NT2/D1 (cell line): ENCODE measurements around the gene PBX1.

Source experiments
- DNase-seq: peaks from one replicate; pipeline ENCODE4 v3.0.0-alpha.2; 2011; ENCODE audit warnings: low read depth, low spot score
- H3K27me3 ChIP-seq: 2 replicates; pipeline ENCODE4 v1.6.0; 2011; ENCODE audit warnings: mild to moderate bottlenecking; ENCODE audit not compliant: insufficient read length, insufficient read depth
- H3K36me3 ChIP-seq: 2 replicates; pipeline ENCODE4 v1.6.1; 2011; ENCODE audit warnings: mild to moderate bottlenecking, low read length, mixed read lengths; ENCODE audit not compliant: insufficient read depth, insufficient read length
- H3K4me1 ChIP-seq: 2 replicates; pipeline ENCODE4 v1.5.1; 2011; ENCODE audit not compliant: insufficient read depth, insufficient read length
- H3K4me3 ChIP-seq: 2 replicates; pipeline ENCODE4 v1.5.1; 2011; ENCODE audit warnings: low read depth; ENCODE audit not compliant: insufficient read length
- H3K9ac ChIP-seq: 2 replicates; pipeline ENCODE4 v1.6.0; 2011; ENCODE audit warnings: low read depth; ENCODE audit not compliant: insufficient read length
- H3K9me3 ChIP-seq: 2 replicates; pipeline ENCODE4 v1.5.1; 2011; ENCODE audit warnings: mild to moderate bottlenecking, low read length; ENCODE audit not compliant: insufficient read depth
- SUZ12 ChIP-seq: IDR thresholded peaks from 2 replicates; pipeline ENCODE4 v1.6.1; 2011; ENCODE audit not compliant: insufficient read length, insufficient read depth; ENCODE audit errors: extremely low read depth
- YY1 ChIP-seq: IDR thresholded peaks from 2 replicates; pipeline ENCODE4 v1.6.1; 2011; ENCODE audit not compliant: insufficient read length, insufficient read depth
- ZNF274 ChIP-seq: IDR thresholded peaks from 2 replicates; pipeline ENCODE4 v1.6.1; 2011; ENCODE audit warnings: mild to moderate bottlenecking, low read depth, low read length

The PBX1 gene

DNA sequence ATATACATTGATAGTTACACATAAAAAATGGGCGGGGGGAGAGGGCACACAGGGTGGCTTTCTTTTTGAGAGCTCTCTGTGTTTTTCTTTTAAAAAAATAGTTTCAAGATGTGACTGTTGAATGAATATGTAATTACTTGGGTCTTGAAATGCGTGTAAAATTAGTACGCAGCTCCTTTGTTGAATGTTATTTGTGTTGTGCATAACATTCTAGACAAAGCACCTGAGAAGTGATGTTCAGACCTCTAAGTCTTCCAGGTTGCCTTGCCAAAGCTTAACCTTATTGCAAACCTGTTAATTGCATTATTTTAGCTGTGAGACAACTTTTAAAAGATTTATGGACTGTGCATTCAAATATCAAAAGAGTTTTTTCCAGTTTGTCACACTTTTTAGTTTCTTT is 5.4 kb downstream of the PBX1 start:
- no peak overlapping the region for H3K9ac ChIP-seq
- DNase-seq = no peak
- no peak overlapping the region for H3K4me3 ChIP-seq
- H3K27me3 ChIP-seq = no peaks in the 10 kb centered on the region
- no peaks in the 10 kb centered on the region for H3K4me1 ChIP-seq
- peaks cover 21% of the 10 kb centered on the region for H3K36me3 ChIP-seq
- TF ChIP-seq SUZ12 (no peak), YY1 (no peak), ZNF274 (no peak)
- H3K9me3 ChIP-seq = no peaks in the 10 kb centered on the region

DNA sequence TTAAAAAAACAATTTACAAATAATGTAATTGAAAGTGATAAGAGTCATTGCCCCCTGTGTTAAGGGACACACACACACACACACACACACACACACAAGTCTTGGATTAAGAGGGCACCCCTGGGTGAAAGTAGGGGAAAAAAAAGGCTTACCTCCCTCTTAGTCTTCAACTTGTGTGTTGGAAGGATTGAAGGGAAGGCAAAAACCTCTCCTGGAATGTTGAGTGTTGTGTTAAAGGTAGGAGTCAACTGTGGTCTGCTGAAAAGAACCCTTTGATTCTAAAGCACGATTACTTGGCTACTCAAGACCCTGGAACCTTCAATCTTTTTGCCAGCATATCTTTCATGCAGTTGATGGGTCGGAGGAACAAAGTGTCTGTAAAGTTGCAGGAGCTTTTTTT is 6.4 kb downstream of the PBX1 start:
- no peaks in the 10 kb centered on the region for H3K4me1 ChIP-seq
- TF ChIP-seq ZNF274 = no peak
- no peak for TF ChIP-seq SUZ12
- no peak for TF ChIP-seq YY1
- H3K27me3 ChIP-seq = no peaks in the 10 kb centered on the region
- H3K9ac ChIP-seq = no peak overlapping the region
- no peak for DNase-seq
- no peak overlapping the region for H3K4me3 ChIP-seq
- peaks cover 21% of the 10 kb centered on the region for H3K36me3 ChIP-seq
- no peaks in the 10 kb centered on the region for H3K9me3 ChIP-seq

DNA sequence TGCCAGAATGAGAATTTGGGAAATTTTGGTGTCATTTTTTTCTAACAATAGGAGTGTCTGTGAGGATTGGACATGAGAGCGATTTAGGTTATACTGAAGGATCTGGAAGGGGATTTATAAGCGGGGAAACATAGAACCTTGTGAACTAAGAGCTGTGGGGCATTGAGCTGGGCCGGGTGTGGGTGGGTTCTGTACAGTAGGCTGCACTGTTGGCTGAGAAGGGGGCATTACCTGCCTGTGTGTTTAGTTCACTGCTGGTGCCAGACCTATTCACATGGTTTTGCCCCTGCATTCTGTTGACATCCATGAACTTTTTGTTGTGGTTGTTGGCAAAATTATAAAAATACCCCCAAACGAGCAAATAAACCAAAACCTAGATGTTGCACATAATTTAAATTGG is 8.8 kb downstream of the PBX1 start:
- Histone ChIP-seq H3K36me3 (peaks cover 21% of the 10 kb centered on the region), H3K4me3 (no peak overlapping the region), H3K4me1 (no peaks in the 10 kb centered on the region), H3K9me3 (peaks cover 9% of the 10 kb centered on the region), H3K27me3 (no peaks in the 10 kb centered on the region), H3K9ac (no peak overlapping the region)
- no peak for TF ChIP-seq YY1
- no peak for TF ChIP-seq SUZ12
- TF ChIP-seq ZNF274 = no peak
- no peak for DNase-seq

DNA sequence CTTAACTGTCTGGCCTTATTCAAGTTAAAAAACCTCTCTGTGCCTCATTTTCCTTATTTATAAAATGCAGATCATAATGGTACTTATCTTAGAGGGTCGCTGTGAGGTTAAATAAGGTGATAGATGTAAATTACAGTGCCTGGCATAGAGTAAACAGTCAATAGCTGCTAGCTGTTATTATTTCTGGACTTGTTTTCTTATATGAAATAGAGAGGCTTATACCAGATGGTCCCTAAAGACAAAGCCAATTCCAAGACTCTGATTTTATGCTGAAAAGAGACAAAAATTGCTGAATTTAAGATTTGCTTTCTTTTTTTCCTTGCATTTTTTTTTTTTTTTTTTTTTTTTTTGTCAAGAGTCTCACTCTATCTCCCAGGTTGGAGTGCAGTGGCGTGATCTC is 10.3 kb downstream of the PBX1 start:
- Histone ChIP-seq H3K4me1 (no peaks in the 10 kb centered on the region), H3K36me3 (peaks cover 12% of the 10 kb centered on the region), H3K27me3 (no peaks in the 10 kb centered on the region), H3K9ac (no peak overlapping the region), H3K9me3 (peaks cover 9% of the 10 kb centered on the region), H3K4me3 (no peak overlapping the region)
- no peak for DNase-seq
- TF ChIP-seq YY1 (no peak), SUZ12 (no peak), ZNF274 (no peak)

DNA sequence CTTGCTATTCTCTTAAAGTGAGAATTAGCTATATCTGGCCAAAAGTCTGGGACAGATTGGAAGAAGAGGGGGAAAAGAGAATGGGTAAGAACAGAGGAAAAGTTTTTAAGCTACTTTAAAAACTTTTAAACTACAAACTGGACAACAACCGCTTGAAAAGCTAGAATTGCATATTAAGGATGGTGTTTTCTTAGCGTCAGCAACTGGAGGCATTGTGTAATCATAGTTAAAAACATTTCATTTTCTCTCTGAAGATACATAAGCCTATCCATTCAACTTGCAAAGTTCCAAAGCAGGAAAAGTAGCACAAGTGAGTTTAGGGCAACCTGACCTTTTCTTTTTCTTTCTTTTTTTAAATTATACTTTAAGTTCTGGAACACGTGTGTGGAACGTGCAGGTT is 10.9 kb downstream of the PBX1 start:
- Histone ChIP-seq H3K27me3 (no peaks in the 10 kb centered on the region), H3K9ac (no peak overlapping the region), H3K4me3 (no peak overlapping the region), H3K36me3 (peaks cover 9% of the 10 kb centered on the region), H3K4me1 (peaks cover under 1% of the 10 kb centered on the region), H3K9me3 (peaks cover 9% of the 10 kb centered on the region)
- no peak for TF ChIP-seq ZNF274
- no peak for TF ChIP-seq SUZ12
- TF ChIP-seq YY1 = no peak
- no peak for DNase-seq

DNA sequence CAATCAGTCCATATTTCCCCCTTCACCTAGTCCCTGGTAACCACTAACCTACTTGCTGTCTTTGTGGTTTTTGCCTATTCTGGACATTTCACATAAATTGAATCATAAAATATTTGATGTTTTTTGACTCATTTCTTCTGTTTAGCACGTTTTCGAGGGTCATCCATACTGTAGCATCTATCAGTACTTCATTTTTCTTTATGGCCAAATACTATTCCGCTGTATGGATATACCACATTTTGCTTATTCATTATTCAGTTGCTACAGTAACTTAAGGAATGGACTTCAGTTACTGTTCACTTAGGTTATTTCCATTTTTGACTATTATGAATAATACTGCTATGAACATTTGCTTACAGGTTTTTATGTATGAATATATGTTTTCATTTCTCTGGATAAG is 12.3 kb downstream of the PBX1 start:
- DNase-seq = no peak
- Histone ChIP-seq H3K9ac (no peak overlapping the region), H3K4me3 (no peak overlapping the region), H3K4me1 (peaks cover 2% of the 10 kb centered on the region), H3K9me3 (peaks cover 9% of the 10 kb centered on the region), H3K36me3 (peaks cover 13% of the 10 kb centered on the region), H3K27me3 (no peaks in the 10 kb centered on the region)
- TF ChIP-seq SUZ12 = no peak
- no peak for TF ChIP-seq ZNF274
- TF ChIP-seq YY1 = no peak

DNA sequence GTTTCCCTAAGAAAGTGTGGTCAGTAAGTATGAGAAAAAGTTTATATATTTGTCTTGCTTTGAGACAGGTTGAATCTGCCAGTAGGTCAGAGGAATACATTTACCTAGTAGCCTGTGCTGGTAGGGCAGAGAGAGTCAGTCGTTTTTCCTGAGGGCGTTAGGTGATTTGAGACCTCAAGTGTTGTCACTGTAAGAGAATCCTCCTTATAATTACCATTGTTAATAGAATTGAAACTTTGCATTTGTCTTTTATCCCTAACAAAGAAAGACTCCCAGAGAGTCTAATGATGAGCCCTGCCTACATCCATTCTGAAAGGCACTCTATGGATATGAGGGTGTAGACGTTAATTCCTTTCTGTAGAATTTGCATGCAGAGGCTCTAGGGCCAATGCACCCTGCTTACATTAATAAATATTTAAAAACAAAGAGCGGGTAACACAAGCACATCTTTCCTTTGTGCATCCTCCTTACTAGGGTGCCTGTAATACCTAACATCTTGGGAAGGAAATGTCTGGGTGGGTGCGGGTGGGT is 16.4 kb downstream of the PBX1 start:
- DNase-seq = peak; percentile 70
- Histone ChIP-seq H3K9me3 (peaks cover 9% of the 10 kb centered on the region), H3K27me3 (no peaks in the 10 kb centered on the region), H3K9ac (no peak overlapping the region), H3K4me3 (no peak overlapping the region), H3K4me1 (peaks cover 12% of the 10 kb centered on the region), H3K36me3 (peaks cover 13% of the 10 kb centered on the region)
- TF ChIP-seq YY1 = no peak
- TF ChIP-seq SUZ12 = no peak
- TF ChIP-seq ZNF274 = no peak
